GM18520 (cell line): Measurements from ENCODE around the gene ANO4.
"Not testable (repeated sequence)": the region's sequence is repeated elsewhere in the genome, so short reads cannot be mapped to it uniquely, and the experiment has no call there.

Source experiments
- ATAC-seq: cut with Tn5 transposase; IDR thresholded peaks from one replicate; pipeline ENCODE4 v1.9.1; 2021; ENCODE audit not compliant: unreplicated experiment

The ANO4 gene

DNA sequence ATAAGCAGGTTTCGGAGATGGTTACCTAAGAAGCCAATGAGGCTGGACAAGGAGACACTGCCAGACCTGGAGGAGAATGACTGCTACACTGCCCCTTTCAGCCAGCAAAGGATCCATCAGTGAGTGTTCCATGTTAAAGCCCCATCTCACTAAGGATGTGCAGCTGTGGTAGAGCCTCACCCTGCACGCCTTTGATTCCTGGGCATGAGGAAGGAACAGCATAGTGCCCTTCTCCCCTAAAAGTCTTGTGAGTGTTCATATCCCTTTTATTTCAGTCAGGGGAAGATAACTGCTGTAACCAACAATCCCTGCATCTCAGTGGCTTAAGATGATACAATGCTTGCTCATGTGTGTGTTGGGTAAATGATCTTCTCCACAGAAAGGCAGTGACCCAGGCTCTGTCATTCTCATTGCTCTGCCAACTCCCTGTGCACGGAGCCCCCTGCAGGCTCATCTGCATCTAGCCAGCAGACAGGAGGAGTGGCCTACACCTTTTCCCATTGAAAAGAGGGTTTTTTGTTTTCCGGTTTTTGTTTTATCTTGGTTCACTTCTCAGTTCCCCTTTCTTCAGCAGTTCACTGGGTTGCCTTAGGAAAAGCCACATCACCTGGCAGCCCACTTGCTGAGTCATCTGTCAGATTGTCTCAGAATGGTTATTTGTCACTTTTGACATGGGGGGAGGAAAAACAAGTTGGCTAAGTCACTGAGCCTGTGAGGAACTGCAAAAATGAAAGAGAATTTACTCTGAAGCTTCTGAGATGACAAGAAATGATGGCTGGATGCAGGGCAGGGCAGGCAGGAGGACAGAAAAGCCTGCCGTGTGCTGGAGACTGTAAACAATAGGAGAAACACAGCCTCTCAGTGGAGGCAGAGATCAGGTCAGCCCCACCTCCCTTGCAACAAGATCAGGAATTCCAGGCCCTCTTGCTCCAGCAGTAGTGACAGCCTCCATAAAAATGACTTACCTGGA is 193.3 kb downstream of the ANO4 start:
- ATAC-seq, result peak; percentile 85

DNA sequence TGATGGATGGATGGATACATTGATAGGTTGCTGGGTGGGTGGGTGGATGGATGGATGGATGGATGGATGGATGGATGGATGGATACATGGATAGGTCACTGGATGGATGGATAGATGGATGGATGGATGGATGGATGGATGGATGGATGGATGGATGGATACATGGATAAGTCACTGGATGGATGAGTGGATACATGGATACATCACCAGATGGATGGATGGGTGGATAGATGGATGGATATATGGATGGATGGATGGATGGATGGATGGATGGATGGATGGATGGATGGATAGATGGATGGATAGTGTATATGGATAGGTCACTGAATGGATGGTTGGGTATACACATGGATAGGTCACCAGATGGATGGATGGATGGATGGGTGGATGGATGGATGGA is 194.9 kb downstream of the ANO4 start:
- not testable (repeated sequence) for ATAC-seq

DNA sequence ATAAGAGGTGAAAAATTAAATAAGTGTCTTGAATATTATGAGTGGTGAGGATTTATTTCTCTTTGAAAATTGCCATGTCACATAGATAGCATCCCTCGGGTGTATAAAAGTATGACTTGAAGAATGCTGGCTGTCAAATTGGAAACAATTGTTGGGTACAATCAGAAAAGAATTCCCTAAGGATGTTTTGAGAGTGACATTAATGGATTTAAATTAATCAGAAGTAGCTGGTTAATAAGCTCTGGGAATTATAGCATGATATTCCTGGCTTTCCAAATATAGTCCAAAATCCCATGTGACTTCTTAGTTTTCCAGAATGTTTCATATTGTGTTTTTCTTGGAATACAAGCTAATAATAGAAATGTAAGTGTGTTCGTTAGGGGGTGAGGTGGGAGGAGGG is 196.5 kb downstream of the ANO4 start:
- ATAC-seq, result no peak

DNA sequence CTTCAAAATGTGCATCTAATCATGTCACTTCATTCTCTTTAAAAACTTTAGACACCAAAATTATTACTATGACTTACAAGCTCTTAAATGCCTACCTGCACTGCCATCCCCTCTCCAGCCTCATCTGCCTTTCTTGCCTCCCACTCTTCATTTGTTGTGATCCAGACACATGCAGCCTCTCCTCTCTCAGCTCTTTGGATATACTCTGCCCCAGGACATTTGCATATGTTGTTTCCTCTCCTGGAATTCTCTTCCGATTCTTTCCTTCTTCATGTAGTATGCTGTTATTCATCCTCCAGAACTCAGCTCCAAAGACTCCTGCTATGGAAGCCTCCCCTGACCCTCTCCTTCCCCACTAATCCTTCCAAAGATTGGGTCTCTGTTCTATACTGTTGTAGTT is 197.6 kb downstream of the ANO4 start:
- ATAC-seq, result no peak

DNA sequence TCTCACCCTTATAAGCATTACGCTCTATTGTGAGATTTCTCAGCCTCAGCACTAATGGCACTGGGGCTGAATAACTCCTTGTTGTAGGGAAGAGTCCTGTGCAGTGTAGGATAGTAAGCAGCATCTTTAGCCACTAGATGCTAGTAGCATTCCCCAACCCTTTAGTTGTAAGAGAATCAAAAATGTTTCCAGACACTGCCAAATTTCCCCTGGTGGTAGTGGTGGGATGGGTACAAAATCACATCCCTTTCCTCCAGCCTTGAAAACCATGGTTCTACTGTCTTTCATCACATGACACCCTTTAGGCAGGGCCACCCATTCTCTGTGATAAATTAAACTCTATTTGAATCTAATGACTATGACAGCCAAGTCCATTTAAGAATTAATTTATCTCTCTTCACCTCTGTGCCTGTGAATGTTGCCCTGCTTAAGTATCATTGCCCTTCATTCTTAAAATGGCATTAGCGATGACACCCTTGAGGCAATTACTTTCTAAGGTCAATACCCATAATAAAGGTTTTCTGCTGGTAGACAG is 199.4 kb downstream of the ANO4 start:
- ATAC-seq, result no peak

DNA sequence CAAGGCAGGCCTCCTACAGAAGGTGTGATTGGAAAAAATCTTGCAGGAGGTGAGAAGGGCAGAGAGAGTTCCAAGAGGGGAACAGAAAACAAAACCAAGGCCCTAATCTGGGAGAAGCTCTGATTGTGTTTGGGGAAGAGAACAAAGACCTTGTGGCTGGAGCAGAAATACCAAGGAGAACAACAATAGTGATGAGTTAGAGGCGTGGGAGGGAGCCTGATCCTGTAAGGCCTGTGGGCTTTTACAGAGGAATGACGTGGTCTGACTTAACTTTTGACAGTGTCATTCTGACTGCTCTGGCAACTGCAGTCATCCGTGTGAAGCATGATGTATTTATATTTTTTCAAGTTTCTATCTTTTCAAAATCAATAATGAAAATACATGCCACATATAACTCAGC is 200.6 kb downstream of the ANO4 start:
- ATAC-seq, result no peak

DNA sequence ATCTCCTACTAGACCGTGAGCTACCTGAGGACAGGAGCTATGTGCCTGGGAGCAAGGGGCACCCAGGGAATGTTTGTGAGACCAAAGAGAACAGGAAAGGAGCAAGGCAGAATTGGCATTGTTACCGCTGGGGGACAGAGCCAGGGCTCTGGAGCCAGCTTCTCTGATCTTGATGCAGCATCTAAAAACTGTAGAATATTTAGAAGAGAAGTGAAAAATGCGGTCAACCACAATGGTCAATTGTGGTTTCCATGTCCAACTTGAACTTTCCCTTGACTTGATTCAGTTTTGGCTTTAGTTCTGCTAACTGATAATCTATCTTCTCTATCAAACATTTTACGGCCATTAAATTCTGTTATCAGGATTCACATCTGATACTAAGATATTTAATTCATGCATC is 201.2 kb downstream of the ANO4 start:
- ATAC-seq, result no peak

DNA sequence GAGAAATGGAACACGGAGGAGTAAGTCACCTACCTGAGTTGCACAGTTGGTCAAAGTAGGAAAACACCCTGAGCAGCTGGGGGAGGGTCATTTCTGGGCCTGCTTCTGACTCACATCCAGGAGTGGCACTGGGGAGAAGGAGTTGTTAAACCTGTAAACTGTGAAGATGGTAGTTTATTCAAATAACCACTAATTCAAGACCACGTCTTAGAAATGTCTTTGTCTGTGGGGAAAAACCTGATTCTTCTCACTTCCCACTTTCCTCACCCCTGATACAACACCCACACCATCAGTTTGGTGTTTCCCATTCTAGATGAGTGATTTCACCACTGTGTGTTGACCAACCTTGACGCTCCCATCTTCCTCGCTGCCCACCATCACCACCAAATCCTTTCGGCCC is 207.1 kb downstream of the ANO4 start:
- ATAC-seq, result peak; percentile 72

DNA sequence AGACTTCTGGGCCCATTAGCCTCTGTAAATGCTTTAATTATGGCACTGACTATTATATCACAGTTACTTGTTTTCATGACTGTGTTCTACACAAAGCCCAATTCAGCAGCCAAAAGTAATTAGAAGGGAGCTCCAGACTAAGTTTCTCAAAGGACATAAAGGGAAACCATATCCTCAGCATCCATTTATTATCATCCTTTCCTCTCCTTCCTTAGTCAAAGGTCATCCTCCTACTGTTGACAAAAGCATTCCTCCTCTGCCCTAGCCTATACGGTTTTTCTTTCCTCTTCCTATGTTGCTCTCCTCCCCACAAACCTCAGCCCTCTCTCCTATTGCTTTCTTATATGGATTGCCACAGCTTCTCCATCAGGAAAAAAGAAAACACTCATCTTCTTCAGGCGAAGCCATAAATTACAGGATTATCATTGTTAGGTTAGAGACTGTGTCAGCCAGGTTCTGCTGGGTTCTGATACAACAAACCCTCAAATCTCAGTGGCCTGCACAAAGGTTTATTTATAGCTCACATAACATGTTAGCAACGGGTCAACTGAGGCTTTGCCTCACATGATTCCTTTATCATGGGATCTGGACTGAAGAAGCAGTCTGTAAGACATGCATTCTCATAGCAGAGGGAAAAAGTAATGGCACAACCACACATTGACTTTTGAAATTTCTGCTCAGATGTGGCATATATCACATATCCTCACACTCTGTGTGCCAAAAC is 208.3 kb downstream of the ANO4 start:
- no peak for ATAC-seq

DNA sequence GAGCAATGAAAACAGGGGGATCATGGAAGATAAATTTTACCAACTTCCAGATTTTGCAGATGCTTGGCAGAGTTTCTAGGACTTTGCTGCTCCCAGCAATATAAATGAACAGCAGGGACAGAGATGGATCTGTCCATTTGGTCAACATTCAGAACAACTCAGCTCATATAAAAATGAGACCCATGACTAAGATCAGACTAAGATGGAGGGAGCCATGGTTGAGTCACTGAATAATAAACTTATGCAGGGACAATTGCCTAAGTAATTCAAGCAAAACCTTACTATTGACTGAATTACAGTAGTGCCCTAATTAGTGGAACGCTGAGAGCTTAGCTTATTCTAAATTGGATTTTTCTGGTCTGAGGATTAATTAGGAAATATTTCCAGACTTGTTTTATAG is 210.3 kb downstream of the ANO4 start:
- no peak for ATAC-seq

DNA sequence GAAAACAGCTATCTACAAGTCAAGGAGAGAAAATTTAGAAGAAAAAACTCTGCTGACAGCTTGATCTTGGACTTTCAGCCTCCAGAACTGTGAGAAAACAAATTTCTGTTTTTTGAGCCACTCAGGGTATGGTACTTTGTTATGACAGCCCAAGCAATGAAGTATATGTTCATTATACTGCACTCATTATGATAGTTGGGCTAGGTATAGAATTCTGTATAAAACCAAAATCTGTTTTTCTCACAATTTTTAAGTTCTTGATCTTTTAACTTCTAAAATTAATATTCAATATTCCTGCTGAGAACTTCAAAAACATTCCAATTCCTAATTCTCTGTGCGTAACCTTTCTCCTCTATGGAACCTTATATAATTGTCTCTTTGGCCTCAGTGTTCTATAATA is 214.7 kb downstream of the ANO4 start:
- no peak for ATAC-seq

DNA sequence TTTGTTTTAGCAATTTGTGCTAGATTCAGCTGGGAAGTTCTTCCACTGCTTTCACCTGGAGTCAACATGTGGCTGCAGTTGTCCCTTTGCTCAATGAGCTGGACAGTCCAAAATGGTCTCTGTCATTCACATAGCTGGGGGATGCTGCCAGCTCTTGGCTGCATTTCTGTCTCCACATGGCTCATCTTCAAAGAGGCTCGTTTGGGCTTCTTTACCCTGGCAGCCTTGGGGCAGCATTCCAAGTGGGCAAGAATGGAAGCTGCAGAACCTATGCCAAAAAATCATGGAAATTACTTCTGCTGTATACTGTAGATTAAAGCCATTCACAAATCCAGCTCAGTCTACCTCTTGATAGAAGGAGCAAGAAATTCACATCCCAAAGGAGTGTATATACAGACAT is 216.3 kb downstream of the ANO4 start:
- no peak for ATAC-seq

DNA sequence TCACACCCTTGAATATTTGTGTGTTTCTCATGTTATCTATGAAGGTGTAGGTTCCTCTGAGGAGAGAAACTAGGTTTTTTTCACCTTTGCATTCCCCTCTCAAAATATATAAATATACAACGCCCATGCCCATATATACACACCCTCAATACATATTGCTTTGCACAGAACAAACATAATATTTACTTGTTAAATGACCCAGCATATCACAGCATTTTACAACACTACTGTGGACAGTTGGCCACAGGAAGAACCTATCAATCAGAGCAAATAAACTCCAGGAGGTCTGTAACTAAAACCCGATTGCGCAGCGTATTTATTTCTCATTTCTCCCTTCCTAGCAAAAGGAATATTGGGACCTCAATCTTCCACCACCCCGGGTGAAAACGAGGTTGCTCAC is 219.4 kb downstream of the ANO4 start:
- ATAC-seq, result no peak

DNA sequence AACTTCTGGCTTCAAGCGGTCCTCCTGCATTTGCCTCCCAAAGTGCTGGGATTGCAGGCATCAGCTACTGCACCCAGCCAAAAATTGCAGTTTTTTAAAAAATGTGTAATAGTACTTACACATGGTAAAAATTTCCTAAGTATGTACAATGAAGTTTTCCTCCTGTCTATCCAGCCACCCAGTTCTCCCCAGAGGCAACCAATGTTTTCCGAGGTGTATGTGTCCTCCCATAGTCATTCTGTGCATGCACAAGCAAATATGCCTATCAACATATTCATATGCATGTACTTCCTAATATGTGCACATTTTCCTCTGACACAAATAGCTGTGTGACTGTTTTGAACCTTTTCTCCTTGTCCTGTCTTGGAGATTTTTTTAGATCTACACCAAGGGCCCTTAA is 220.5 kb downstream of the ANO4 start:
- no peak for ATAC-seq

DNA sequence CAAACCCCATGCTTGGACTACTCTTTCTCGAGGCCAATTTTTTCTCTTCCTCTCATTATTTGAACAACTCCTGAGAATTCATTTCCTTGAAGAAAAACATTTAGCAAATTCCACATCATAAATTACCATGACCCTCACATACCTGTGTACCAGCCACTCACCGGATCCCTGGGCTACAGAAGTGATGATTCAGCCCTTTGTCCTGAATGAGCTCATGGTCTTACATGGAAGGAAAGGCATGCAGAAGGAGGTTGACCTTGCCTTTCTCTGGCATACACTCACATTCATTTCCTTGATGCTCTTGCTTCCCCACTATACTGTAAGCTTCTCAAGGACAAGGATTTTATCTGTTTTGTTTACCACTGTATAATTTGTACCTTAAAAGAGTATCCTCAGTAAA is 224.0 kb downstream of the ANO4 start:
- no peak for ATAC-seq

DNA sequence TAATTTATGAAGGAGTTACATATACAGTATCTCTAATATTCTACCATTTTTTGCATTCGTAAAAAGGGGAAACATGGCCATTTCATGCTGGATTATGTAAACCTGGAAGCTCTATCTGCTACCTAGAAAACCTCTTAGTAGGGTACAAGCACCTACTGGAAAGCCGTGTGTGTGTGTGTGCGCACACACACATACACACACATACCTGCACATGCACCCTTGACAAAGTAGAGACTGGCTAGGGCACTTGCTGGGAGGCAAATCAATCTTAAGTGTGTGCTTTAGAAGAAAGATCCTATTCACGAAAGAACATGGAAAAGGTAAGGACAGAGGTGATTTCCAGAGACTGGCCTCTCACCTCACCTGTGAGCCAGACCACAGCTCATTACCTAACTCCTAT is 224.6 kb downstream of the ANO4 start:
- no peak for ATAC-seq

DNA sequence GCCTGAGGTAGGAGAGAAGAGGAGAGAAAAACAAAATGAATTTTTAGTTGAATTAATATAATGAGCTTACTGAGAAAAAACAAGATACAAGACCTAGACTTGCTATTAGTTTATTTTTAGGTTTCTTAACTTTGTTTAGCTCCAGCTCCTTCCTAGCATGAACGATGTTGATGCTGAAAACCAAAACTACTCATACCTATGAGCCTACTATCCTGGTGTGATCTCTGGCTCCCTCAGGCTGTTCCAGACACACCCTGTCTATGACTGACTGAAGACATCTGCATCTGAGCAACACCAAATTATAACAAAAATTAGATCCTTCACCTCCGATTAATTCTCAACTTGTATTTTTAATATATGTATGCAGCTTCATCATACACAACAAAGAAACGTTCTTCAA is 225.1 kb downstream of the ANO4 start:
- no peak for ATAC-seq

DNA sequence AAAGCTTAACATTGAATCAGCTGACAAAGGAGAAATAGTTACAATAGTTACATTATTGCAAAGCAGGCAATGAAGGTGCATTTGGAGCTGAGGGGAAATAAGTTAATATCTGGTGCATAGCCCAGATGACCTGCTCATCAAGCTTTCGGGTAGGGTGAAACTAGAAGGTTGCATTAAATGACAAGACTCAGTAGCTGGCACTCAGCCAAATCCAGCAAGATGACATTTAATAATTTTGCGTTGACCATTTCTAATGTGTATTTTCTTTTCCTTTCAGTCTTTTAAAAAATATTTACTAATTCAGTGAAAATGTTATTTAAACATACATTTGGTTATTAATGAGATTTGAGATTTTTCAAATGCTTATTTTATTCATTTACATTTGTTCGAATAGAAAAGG is 226.9 kb downstream of the ANO4 start:
- ATAC-seq, result no peak

DNA sequence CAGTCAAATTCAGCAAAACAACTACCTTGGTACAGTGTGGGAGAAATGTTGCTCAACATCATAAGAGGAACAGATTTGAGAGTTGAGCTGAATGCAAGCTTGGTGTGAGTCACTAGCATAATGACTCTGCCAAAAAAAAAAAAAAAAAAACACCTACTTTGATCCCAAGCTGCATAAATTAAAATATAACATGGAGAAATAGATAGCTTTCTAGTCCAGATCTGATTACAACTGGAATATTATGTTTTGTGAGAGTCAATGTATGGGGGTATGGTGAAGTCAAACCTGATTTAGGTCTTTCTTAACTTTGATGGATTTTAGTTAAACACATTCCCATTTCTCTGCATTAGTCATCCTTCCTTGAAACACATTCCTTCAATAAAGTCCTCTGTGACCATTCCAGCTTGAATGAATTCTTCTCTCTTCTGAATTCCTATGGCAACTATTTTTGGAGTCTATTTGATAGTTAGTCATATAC is 227.4 kb downstream of the ANO4 start:
- ATAC-seq, result no peak

DNA sequence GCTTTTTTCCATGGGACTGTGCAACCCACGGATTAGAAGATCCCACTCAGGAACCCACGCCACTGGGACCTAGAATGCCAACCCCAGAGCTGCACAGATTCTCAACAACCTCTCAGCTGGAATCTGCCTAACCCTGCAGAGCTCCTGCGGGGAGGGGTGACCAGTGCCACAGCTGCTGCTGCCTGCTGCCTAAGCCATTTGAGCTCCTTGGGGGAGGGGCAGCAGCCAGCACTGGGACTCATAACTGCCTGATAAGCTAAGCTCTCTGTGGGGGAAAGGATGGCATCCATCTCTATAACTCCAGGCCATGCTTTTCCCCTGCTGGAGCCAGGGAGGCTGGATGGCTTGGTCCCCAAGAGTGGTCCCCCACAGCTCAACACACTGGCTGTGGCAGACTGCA is 232.6 kb downstream of the ANO4 start:
- ATAC-seq, result no peak

DNA sequence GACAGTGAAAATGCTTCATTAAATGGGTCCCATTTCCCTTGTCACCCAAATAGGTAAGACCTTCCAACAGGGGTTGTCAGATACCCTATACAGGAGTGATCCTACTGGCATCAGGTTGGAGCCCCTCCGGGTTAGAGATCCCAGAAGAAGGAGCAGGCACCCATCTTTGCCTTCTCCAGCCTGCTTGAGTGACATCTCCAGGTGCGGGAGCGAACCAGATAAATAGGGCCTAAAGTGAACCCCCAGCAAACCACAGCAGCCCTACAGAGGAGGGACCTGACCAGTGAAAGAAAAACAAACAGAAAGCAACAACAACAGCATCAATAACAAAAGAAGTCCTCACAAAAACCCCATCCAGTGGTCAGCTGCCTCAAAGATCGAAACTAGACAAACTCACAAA is 233.2 kb downstream of the ANO4 start:
- ATAC-seq, result no peak

DNA sequence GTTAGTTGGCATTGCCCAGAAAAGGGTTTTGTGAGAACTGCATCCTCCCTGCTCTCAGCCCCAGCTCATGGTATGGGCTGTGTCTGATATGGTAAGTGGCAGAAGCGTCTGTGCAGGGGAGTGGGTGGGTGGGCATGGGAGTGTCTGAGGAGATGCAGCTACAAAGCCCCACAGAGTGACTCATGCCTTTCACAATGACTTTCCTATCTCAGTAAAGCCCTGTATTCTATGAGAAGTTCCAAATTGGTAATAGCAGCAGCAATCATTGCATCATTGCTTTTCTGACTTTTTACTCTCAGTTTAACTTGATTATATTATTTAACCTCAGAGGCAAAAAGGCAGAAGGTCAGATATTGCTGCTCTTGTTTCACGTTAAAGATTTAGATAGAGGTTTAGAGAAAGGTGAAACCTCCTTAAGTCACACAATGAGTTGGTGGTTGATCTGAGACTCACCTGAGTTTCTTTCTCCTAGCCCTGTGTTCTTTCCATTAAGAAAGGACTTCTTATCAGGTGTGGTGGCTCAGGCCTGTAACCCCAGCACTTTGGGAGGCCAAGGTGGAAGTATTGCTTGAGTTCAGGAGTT is 243.8 kb downstream of the ANO4 start:
- peak; percentile 49 for ATAC-seq
